KOPT-K1 (cell line): ENCODE measurements around the gene PRXL2A.
A peak's percentile ranks its signal among the peaks of the same experiment; 100 is the strongest.

Experiments
- H3K27ac ChIP-seq: fragments of 200-600 bp; sonication (generic); 2 replicates; pipeline ENCODE4 v1.5.1; 2016; ENCODE audit warnings: antibody characterized with exemption, mild to moderate bottlenecking, low read depth, low read length; ENCODE audit not compliant: poor library complexity, severe bottlenecking
- H3K36me3 ChIP-seq: fragments of 200-600 bp; sonication (generic); 2 replicates; pipeline ENCODE4 v1.5.1; 2017; ENCODE audit warnings: antibody characterized with exemption, mild to moderate bottlenecking, low read length, moderate library complexity; ENCODE audit not compliant: insufficient read depth
- H3K9me3 ChIP-seq: fragments of 200-600 bp; sonication (generic); 2 replicates; pipeline ENCODE4 v1.5.1; 2017; ENCODE audit warnings: antibody characterized with exemption, low read length, mild to moderate bottlenecking; ENCODE audit not compliant: insufficient read depth, poor library complexity, severe bottlenecking

Gene PRXL2A

GRCh38 chr10:80447436-80448190 lies 39.3 kb downstream of the PRXL2A start:
- H3K27ac ChIP-seq = no peak overlapping the region
- H3K9me3 ChIP-seq = no peaks in the 10 kb centered on the region
- no peaks in the 10 kb centered on the region for H3K36me3 ChIP-seq

GRCh38 chr10:80448209-80448942 lies 40.0 kb downstream of the PRXL2A start:
- Histone ChIP-seq H3K36me3 (no peaks in the 10 kb centered on the region), H3K27ac (no peak overlapping the region), H3K9me3 (no peaks in the 10 kb centered on the region)

- Histone ChIP-seq H3K36me3 (no peaks in the 10 kb centered on the region), H3K27ac (no peak overlapping the region), H3K9me3 (no peaks in the 10 kb centered on the region)
Measured at GRCh38 chr10:80449520-80449919, 41.2 kb downstream of the PRXL2A start.

- Histone ChIP-seq H3K36me3 (no peaks in the 10 kb centered on the region), H3K27ac (no peak overlapping the region)
Measured at GRCh38 chr10:80451132-80451531, 42.8 kb downstream of the PRXL2A start.

GRCh38 chr10:80452069-80452468 lies 43.7 kb downstream of the PRXL2A start:
- Histone ChIP-seq H3K36me3 (no peaks in the 10 kb centered on the region), H3K27ac (no peak overlapping the region), H3K9me3 (no peaks in the 10 kb centered on the region)

More at GRCh38 chr10:80451132-80451531, 42.8 kb downstream of the PRXL2A start:
- H3K9me3 ChIP-seq = no peaks in the 10 kb centered on the region

- no peaks in the 10 kb centered on the region for H3K9me3 ChIP-seq
- no peaks in the 10 kb centered on the region for H3K36me3 ChIP-seq
- no peak overlapping the region for H3K27ac ChIP-seq
Measured at GRCh38 chr10:80452640-80453039, 44.3 kb downstream of the PRXL2A start.

GRCh38 chr10:80453056-80453841 lies 44.9 kb downstream of the PRXL2A start:
- Histone ChIP-seq H3K27ac (no peak overlapping the region), H3K36me3 (no peaks in the 10 kb centered on the region), H3K9me3 (no peaks in the 10 kb centered on the region)

GRCh38 chr10:80453842-80454512 lies 45.6 kb downstream of the PRXL2A start, which contains the start of gene TSPAN14:
TSPAN14 (plus strand) TSS chr10:80454310; CDS start chr10:80489234, 34,924 bp downstream.
- no peaks in the 10 kb centered on the region for H3K36me3 ChIP-seq
- peak within 1 kb of the TSS; percentile 60 for H3K27ac ChIP-seq
- no peaks in the 10 kb centered on the region for H3K9me3 ChIP-seq

- no peaks in the 10 kb centered on the region for H3K9me3 ChIP-seq
- H3K36me3 ChIP-seq = no peaks in the 10 kb centered on the region
- peak overlapping the region; percentile 60 for H3K27ac ChIP-seq
Measured at GRCh38 chr10:80454513-80455460, 46.4 kb downstream of the PRXL2A start.

GRCh38 chr10:80455461-80456349 lies 47.4 kb downstream of the PRXL2A start:
- Histone ChIP-seq H3K27ac (peak overlapping the region; percentile 60), H3K36me3 (no peaks in the 10 kb centered on the region), H3K9me3 (no peaks in the 10 kb centered on the region)

GRCh38 chr10:80457554-80458262 lies 49.4 kb downstream of the PRXL2A start:
- no peaks in the 10 kb centered on the region for H3K9me3 ChIP-seq
- no peaks in the 10 kb centered on the region for H3K36me3 ChIP-seq
- peak overlapping the region; percentile 73 for H3K27ac ChIP-seq

- no peaks in the 10 kb centered on the region for H3K9me3 ChIP-seq
- H3K36me3 ChIP-seq = no peaks in the 10 kb centered on the region
- H3K27ac ChIP-seq = peak overlapping the region; percentile 73
Measured at GRCh38 chr10:80458263-80458625, 49.9 kb downstream of the PRXL2A start.

GRCh38 chr10:80458638-80459037 lies 50.3 kb downstream of the PRXL2A start:
- H3K36me3 ChIP-seq = no peaks in the 10 kb centered on the region
- H3K27ac ChIP-seq = peak overlapping the region; percentile 73
- H3K9me3 ChIP-seq = no peaks in the 10 kb centered on the region
